GM21576 (cell line): ENCODE results near the gene GCNA.
A peak's percentile ranks its signal among the peaks of the same experiment; 100 is the strongest.

Experiments used
- ATAC-seq: cut with Tn5 transposase; IDR thresholded peaks from one replicate; pipeline ENCODE4 v1.9.1; 2021; ENCODE audit warnings: mild to moderate bottlenecking, moderate library complexity; ENCODE audit not compliant: unreplicated experiment

GCNA gene, protein sequence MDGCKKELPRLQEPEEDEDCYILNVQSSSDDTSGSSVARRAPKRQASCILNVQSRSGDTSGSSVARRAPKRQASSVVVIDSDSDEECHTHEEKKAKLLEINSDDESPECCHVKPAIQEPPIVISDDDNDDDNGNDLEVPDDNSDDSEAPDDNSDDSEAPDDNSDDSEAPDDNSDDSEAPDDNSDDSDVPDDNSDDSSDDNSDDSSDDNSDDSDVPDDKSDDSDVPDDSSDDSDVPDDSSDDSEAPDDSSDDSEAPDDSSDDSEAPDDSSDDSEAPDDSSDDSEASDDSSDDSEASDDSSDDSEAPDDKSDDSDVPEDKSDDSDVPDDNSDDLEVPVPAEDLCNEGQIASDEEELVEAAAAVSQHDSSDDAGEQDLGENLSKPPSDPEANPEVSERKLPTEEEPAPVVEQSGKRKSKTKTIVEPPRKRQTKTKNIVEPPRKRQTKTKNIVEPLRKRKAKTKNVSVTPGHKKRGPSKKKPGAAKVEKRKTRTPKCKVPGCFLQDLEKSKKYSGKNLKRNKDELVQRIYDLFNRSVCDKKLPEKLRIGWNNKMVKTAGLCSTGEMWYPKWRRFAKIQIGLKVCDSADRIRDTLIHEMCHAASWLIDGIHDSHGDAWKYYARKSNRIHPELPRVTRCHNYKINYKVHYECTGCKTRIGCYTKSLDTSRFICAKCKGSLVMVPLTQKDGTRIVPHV

DNA sequence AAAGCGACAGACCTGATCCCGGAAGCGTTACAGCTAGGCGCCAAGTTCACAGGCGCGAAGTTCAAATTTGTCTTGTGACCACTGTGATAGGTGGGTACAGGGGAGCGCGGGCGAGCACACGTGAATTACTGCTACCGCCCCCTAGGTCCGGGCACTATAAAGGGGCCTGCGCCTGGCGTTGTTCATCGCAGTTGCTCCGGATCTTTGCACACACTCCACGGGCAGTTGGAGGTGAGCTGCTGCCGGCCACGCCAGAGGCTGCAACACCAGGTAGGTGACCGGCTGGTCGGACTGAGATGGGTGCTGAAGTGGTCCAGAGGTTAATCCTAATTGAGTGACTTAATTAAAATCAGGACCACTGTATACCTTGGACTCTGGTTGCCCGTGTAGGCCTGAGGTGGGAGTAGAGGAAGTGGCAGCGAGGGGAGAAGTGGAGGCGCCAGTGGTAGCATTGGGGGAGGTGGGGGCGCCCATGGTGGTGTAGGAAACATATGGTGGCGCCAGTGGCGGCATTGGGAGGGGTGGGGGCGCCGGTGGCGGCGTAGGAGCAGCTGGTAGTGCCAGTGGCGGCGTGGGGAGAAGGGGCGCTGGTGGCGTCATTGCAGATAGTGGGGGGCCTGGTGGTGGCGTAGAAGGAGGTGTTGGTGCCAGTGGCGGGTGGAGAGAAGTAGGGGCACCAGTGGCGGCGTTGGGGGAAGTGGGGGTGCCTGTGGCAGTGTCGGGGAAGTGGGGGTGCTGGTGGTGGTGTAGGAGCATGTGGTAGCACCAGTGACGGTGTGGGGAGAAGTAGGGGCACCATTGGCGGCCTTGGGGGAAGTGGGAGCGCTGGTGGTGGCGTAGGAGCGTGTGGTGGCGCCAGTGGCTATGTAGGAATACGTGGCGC lies at the start of gene GCNA:
Gene GCNA (plus strand): TSS at position 185 of the 883 bp plus-strand sequence. CDS start 2,385 bp downstream, outside the sequence.
- no peak for ATAC-seq

DNA sequence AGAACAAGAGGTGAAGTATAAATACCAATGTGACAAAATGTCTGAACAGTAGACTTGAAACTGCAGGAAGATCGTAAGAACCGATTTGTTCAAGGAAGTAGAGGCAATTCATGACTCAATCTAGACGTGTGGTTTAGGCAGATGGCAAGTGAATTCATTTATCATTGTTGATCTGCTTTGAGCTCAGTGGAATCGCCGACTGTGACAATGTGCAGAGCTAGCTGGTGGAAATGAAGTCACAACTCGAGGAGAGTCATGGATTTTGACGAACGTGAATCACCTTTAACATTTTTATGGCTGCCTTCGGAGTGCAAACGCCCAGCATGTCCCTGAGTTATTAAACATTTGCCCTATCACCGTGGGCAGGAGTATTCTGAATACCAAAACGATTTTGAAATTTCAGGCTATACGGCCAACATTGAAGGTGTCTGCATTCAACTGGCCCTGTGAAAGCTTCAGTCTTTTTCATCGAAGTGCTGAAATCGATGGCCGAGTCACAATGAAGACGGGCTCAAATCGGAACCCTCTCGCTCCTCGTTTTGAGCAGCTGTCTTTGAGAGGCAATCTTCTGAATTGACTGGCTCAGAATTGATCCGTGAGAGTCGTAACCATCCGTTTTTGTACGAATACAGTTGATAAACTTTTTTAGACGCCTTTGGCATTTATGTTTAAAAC lies 46.0 kb upstream of the GCNA start:
- peak; percentile 4 for ATAC-seq

DNA sequence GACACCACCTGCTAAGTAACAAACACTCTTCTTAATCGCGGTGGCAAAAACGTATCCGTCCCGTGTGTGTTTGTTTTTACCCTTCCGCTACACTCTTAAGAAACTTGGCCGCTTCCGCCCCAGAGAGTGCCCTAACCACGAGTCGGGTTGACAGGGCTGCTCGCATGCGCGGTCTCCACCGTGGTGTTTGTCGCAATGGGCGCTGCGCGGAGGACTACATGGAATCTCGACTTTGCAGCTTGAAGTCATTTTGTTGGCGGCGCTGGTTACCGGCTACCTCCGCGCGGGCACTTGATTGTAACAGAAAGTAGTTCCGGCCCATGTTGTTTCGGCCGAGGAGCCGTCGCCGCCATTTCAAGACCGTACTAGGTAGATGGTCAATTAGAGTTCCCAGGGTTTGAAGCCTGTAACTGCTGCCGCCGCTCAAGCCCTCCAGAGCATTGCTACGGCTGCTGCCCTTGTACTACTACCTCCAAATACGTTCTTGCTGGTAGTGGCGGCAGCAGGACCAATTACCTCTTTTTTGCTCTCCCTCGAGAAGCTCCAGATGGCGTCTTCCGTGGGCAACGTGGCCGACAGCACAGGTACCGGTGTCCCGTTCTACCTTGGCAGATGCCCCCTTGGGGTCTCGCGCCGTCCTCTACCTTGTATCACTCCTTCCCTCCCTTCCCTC lies 45.3 kb upstream of the GCNA start, which contains the start of gene OGT:
Gene OGT (plus strand): TSS at position 352 of the 673 bp plus-strand sequence. CDS start 196 bp downstream, at position 548.
- peak; percentile 66 for ATAC-seq

DNA sequence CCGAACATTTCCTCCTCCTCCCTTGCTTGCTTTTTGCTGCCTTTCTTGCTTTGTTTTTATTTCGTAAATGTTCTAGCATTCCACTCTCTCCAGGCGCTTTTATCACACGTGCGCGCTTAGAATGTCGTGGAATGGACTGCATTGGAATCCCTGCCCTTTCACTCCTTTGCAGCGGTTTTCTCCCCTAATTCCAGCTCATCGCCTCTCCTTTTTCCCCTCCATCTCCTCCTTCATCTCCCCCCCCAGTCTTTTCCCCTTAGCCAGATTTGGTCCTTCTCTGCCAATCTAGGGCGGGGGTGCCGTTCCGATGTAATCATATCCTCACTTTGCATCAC lies 44.8 kb upstream of the GCNA start:
- ATAC-seq, result no peak

DNA sequence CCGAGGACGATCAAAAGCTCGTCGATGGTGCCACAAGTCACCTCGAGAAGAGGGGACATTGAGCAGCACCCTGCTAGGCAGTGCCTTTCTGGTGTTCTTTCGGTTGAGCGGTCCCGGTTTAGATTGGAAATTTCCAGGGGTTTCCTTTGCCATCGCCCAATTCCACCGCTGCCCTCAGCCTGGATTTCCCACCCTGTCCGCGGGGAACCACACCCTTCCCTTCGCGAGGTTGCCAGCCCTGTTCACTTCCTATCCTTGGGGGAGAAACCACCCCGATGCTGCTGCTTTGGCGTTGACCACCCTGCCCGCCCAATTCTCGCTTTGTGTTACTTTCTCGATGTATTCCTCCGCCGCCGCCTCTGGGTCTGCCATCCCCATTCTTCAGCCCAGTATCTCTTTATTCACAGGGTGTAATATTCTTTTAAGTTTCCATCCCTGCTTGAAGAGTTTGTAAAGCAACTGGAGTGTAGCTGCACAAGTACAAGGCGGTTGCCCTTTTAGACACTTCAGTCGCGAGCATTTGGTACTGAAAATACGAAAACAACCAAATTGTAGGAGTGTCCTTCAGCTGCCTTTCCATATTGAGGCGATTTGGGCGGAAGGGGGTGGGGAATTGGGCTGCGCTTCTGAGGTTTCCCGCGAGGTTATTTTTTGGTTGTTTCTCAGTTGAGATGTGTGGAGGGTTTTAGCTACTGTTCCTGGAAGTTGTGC lies 44.2 kb upstream of the GCNA start:
- no peak for ATAC-seq

DNA sequence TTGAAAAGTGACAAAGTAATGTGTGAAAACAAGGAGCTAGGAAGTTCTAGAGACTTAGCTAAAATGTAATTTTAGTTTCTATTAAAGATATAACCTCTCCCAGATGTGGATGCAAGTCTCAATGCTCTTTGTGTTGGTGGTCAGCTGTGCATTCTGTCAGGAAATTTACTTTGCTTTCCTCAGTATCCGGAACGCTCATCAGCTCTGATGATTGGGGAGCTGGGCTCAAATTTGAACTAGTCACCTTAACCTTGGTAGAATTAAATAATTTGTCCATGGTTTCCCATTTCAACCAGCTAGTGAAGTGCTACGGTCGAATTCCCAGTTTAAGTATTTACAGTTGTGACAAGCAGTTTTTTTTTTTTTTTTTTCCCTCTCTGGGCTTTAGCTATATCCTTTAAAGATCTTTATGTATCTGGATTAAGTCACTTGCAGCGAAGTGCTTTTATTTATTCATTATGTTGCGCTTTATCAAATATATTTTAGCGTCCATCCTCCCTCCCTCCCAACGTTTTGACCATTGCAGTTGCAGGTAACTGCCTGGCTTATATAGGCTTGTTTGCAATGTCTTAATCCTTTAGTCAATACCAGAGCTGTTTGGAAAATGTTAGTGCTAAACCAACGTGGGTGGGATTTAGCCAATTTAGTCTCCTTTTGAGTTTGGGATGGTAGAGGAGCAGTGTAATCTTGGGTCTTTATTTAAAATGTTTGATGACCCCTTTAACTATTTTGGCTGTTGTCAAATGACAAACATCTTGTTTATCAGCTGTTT lies 43.3 kb upstream of the GCNA start:
- no peak for ATAC-seq

DNA sequence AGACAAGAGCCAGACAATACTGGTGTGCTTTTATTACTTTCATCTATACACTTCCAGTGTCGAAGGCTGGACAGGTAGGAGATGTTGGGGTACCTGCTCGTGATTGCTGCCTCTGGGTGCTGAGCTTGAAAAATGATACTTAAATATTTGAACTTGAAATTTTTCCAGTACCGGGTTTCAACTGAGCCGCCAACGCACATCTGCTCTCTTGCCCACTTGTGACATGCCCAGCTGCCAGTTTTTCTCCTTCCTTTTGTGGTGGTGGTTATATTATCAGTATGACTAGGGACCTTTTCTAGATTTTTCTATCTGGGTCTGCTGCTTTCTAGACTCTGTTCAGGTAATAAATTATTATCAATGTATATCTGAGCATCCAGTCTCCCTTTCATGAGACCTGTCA lies 42.0 kb upstream of the GCNA start:
- ATAC-seq, result no peak

DNA sequence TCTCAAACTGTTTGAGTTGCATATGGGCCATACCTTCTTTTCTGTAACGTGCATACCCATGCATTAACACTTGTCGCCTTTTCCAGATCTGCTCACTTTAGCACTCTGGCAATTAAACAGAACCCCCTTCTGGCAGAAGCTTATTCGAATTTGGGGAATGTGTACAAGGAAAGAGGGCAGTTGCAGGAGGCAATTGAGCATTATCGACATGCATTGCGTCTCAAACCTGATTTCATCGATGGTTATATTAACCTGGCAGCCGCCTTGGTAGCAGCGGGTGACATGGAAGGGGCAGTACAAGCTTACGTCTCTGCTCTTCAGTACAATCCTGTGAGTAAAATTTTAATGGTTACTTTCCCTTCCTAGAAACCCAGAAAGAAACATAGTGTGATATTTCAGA lies 40.5 kb upstream of the GCNA start:
- no peak for ATAC-seq

DNA sequence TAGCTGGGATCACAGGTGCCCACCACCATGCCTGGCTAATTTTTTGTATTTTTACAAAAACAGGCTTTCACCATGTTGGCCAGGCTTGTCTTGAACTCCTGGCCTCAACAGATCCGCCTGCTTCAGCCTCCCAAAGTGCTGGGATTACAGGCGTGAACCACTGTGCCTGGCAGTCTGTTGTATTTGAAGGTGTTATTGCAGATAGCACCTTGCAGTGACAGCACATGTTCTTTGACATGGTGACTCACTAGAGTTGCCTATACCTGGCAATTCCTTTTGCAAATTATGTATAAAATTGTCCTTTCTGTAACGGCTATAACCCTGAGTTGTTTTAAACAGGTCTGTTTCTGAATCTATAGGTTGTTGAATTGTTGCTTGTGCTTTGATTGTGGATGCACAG lies 37.4 kb upstream of the GCNA start:
- ATAC-seq, result peak; percentile 24

DNA sequence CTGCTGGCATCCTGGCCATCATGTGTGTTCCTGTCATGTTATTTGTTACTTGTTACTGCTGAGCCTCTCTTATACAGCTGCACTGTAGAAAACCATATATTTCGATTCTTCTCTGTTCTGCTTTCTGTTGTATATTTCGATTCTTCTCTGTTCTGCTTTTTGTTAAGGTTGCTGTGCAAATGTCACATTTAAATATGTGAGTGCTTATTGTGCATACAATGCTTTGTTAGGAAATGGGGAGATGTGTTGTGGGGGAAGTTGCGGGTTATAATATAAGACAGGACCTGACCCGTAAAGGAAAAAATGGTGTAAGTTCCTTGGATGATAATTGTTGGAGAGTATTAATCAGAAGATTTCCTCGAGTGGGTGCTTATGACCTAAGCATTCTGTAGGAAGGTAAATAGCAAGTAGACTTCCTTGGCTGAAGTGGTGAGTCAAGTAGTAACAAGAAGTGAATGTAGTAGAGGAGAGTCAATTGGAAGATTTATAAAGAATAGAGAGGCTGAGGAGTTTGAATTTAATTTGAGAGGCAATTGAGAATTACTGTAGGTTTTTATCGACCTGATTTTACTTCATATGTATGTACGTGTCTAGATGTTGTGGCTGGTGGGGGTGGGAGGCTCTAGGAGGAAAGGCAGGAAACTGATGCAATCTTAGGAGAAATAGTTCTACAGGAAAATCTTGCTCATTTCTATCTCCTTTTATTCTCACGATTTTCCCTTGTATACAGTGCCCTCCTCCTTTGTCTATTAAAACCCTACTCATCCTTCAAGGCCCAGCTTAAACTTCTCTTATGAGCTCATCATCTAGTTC lies 36.8 kb upstream of the GCNA start:
- ATAC-seq, result peak; percentile 74

DNA sequence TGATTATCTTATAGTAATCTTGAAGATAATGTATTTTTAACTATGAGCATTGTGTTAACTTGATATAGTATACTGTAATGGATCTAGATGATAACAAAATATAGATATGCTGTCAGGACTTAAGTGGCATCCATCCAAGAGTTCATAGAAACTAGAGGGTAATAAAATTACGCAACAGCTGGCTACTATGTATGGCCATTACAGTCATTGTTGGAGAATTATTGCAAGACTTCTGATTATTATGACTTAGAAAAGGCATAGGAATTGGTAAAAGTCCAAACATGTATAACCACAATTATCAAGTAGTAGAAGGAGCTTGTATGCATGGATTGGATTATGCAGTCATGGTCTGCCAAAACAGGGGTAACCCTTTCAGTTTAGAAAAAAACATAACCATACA lies 35.8 kb upstream of the GCNA start:
- no peak for ATAC-seq

DNA sequence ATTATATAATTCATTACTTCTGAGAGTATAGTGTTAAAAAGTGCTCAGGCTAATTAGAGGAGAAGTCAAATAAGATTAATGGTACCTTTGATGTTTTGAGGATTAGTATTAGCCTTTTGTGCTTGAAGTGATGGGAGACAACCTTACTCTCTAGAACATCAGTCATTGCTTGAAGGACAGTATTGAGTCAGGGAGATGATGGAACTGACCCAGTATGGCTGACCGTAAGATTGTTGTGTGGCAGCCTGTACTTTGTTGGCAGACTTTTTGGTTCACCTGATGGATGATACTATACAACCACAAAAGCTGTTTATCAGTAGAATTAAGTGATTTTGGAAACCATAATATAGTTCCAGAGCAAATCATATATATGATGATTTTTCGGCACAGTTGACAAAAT lies 35.4 kb upstream of the GCNA start:
- ATAC-seq, result no peak

DNA sequence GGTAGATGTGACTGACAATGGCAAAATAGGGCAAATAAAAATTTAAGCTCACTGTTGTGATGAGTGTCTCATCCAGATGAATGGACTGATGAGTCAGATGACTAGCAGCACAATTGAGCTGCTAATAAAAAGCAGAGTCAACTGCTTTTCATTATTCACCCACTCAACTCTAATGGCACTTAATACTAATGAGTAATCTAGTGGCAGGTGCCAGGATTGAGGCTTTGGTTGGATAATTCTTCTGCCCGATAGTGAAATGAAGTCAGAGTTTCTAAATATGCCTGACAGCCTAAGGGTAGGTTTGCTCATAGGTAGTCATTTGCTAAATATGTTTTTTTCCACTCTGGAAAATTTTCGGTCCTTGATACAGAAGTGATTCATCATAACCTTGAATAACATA lies 34.9 kb upstream of the GCNA start:
- no peak for ATAC-seq

DNA sequence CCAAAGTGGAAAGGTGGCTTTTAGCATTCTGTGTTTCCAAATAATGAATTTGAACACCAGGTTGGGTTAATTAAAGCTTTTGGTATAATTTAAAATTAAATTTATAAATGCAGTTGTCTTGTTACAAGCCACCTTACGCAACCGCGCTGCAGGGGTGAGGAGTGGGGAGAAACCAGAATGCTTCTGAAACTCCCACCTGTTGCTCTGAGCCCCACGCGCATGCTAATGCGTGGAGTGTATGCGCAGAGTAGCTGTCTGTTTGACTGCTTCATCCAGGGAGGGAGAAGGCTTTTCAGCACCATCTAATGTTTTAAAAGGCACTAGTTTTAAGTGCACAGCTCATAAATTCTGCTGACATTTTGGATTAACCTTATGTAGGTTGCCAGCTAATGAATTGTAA lies 32.9 kb upstream of the GCNA start:
- no peak for ATAC-seq

DNA sequence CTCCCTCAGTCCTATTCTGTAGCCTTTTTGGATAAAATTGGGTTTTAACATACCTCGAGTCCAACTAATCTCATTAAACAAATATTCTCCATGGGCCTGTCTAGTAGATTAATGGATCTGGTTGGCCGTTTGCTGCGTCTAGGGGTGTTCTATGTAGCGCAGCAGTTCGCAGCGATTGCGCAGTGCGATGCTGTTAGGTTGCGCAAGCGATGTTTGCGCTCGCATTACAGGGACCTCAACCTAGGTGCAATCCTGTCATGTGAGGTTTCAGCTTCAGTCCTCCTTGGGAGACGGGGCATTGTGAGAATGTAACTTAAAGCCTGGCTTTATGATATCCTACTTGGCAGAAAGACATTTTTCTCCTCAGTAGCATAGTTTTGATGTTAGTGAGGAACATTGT lies 31.4 kb upstream of the GCNA start:
- ATAC-seq, result no peak

DNA sequence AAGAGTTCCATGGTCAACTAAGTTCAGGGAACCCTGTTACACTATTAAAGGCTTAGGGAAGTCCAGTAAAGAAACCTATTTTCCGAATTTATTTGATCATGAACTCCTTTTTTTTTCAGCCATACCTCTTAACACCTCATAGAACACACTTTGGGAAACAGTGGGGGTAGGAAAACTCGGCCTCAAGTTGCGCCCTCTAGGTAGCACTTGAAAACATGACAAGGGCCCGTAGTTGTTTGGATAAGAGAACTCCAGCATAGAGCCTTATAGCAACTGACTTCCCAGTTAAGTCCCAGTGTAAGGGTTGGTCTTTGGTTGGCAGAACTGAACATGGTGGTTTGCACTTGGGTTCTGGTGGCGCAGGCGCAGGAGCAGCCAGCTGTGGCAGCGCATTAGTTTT lies 30.9 kb upstream of the GCNA start:
- ATAC-seq, result no peak

DNA sequence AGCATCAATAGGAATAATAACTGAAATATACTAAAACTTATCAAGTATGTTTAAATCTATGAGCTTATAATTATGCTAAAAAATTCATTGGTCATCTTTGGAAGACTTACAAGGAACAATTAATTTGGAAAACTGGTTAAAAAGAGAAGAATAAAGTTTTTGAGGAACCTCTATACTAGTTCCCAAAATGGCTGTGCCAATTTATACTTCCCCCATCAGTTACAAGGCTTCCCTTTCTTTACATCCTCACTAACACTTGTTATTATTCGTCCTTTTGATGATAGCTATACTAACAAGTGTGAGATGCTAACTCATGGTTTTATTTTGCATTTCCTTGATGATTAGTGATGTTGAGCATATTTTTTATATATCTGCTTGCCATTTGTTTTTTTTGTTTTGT lies 28.3 kb upstream of the GCNA start:
- ATAC-seq, result no peak

DNA sequence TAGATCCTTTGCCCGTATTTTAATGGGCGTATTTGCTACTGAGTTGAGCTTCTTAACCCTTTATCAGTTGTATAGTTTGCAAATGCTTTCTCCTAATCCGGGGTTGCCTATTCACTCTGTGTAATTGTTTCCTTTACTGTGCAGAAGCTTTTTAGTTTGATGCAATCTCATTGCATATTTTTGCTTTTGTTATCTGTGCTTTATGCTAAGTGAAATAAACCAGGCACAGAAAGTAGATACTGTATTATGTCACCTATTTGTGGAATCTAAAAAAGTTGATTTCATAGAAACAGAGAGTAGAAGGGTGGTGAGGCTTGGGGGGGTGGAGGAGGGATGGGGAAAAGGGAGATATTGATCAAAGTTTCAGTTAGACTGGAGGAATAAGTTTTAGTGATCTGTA lies 27.7 kb upstream of the GCNA start:
- no peak for ATAC-seq
